Nephron progenitor cell (in vitro differentiated cells): ENCODE results near the gene GPC5.
"Not testable (repeated sequence)": the region's sequence is repeated elsewhere in the genome, so short reads cannot be mapped to it uniquely, and the experiment has no call there.

Experiments
- DNase-seq: peaks from one replicate; pipeline ENCODE4 v3.0.0; 2021
- H3K27ac Mint-ChIP-seq: 2 replicates; pipeline ENCODE4 v1.8.0; 2021; ENCODE audit warnings: mild to moderate bottlenecking, moderate library complexity, mixed read lengths
- H3K27me3 Mint-ChIP-seq: 2 replicates; pipeline ENCODE4 v1.8.0; 2021; ENCODE audit warnings: mild to moderate bottlenecking, low read depth, mixed read lengths; ENCODE audit not compliant: poor library complexity
- H3K36me3 Mint-ChIP-seq: 2 replicates; pipeline ENCODE4 v1.8.0; 2021; ENCODE audit warnings: low read depth, mixed read lengths
- H3K4me1 Mint-ChIP-seq: 2 replicates; pipeline ENCODE4 v1.8.0; 2021; ENCODE audit warnings: mixed read lengths
- H3K4me3 Mint-ChIP-seq: 2 replicates; pipeline ENCODE4 v1.8.0; 2021; ENCODE audit warnings: mild to moderate bottlenecking, moderate library complexity, mixed read lengths
- H3K9me3 Mint-ChIP-seq: 2 replicates; pipeline ENCODE4 v1.8.0; 2021; ENCODE audit warnings: mild to moderate bottlenecking, moderate library complexity, mixed read lengths
- CTCF ChIP-seq: fragments of 200-600 bp; sonication (generic); IDR thresholded peaks from 2 replicates; pipeline ENCODE4 v1.5.0; 2021; ENCODE audit warnings: antibody characterized with exemption

The GPC5 gene

DNA sequence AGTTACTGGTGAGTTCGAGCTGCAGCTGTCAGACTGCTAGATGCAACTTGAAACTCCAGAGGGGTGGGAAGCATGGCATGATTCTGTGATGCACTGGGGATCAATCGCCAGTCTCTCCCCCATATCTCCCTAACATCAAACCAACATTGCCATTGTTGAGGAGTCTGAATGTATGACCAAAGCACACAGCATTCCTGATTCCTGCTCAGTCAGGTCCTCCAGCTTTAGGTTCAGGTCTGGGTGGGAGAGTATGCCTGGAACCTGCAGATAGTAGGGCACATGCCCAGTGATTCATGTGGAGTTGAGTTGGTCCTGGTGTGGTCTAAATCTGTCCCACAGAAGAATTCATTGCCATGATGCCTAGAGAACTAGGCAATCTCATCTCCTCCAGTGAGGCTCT lies 269.1 kb downstream of the GPC5 start:
- no peak for DNase-seq
- H3K4me3 Mint-ChIP-seq: no peak overlapping the region

DNA sequence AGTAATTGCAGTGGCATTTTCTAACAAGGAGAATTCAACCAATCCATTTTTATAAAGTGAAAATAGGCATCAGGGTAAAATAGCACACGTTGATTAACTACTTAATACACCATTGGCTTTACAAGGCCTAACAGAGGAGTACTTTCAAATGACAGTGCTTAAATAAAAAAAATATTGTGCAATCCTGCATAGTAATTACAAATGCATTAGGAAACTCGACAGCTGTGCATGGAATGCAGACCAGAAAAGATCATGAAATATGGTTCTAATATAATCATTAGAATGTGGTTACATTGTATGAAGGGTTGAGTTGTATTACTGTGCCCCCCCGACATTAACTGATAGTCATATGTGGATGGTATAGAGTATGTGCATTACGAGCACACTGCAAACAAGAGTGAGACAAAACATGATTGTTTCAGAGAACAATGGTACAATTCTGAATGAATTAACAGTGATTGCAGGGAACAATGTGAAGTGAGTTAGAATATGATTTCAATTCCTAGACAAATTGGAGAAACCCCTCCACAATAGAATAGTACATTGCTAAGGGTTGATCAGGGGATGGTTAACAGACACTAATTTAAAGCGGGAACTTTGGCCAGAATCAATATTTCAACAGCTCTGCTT lies 270.6 kb downstream of the GPC5 start:
- no peak for TF ChIP-seq CTCF
- Mint-ChIP-seq H3K4me3 (no peak overlapping the region), H3K27ac (no peak overlapping the region), H3K27me3 (peaks cover 6% of the 10 kb centered on the region), H3K9me3 (no peaks in the 10 kb centered on the region), H3K4me1 (no peaks in the 10 kb centered on the region), H3K36me3 (no peaks in the 10 kb centered on the region)
- no peak for DNase-seq

More for the DNA sequence above, 269.1 kb downstream of the GPC5 start:
- Mint-ChIP-seq H3K27me3 (peaks cover 6% of the 10 kb centered on the region), H3K4me1 (no peaks in the 10 kb centered on the region), H3K9me3 (no peaks in the 10 kb centered on the region), H3K36me3 (no peaks in the 10 kb centered on the region), H3K27ac (no peak overlapping the region)
- TF ChIP-seq CTCF: no peak

GRCh38 chr13:91674347-91674746 lies 275.9 kb downstream of the GPC5 start:
- H3K4me1 Mint-ChIP-seq, H3K36me3 Mint-ChIP-seq, H3K27ac Mint-ChIP-seq, DNase-seq, H3K27me3 Mint-ChIP-seq, H3K9me3 Mint-ChIP-seq, H3K4me3 Mint-ChIP-seq: not testable (repeated sequence)

DNA sequence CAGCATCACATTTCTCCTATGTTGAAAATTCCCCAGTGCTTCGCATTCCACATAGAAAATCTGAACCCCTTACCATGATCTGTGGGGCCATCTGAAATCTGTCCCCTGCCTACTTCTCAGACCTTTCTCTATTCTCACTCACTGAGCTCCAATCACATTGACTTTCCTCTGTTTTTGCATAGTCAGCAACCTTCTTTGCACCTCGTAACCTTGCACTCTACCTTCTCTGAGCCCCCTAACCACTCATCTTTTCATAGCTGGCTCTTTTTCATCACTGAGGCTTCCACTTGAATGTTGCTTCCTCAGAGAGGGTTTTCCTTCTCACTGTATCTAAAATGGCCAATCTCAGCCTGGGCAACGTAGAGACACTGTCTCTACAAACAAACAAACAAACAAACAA lies 286.3 kb downstream of the GPC5 start:
- Mint-ChIP-seq H3K27ac (no peak overlapping the region), H3K4me3 (no peak overlapping the region), H3K9me3 (no peaks in the 10 kb centered on the region), H3K27me3 (peaks cover 3% of the 10 kb centered on the region), H3K36me3 (no peaks in the 10 kb centered on the region), H3K4me1 (peaks cover 4% of the 10 kb centered on the region)
- TF ChIP-seq CTCF: no peak
- DNase-seq: no peak

- no peak for TF ChIP-seq CTCF
- H3K27ac Mint-ChIP-seq: no peak overlapping the region
- no peaks in the 10 kb centered on the region for H3K4me1 Mint-ChIP-seq
- H3K36me3 Mint-ChIP-seq: no peaks in the 10 kb centered on the region
- no peaks in the 10 kb centered on the region for H3K27me3 Mint-ChIP-seq
- no peak for DNase-seq
- no peak overlapping the region for H3K4me3 Mint-ChIP-seq
- no peaks in the 10 kb centered on the region for H3K9me3 Mint-ChIP-seq
Measured at GRCh38 chr13:91690944-91691343, 292.5 kb downstream of the GPC5 start.

DNA sequence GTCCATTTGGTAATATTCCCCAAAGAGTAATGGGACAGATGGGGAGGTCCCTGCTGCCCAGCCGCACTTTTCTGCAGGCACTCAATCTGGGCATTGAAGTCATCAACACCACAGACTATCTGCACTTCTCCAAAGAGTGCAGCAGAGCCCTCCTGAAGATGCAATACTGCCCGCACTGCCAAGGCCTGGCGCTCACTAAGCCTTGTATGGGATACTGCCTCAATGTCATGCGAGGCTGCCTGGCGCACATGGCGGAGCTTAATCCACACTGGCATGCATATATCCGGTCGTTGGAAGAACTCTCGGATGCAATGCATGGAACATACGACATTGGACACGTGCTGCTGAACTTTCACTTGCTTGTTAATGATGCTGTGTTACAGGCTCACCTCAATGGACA lies 295.0 kb downstream of the GPC5 start:
- Mint-ChIP-seq H3K4me3 (no peak overlapping the region), H3K27ac (no peak overlapping the region)

More for the DNA sequence above, 295.0 kb downstream of the GPC5 start:
- Mint-ChIP-seq H3K9me3 (no peaks in the 10 kb centered on the region), H3K27me3 (no peaks in the 10 kb centered on the region), H3K36me3 (no peaks in the 10 kb centered on the region), H3K4me1 (no peaks in the 10 kb centered on the region)
- TF ChIP-seq CTCF: no peak
- DNase-seq: no peak
